SU-DHL-6 (cell line): Measurements from ENCODE around the gene HRG.

ENCODE experiments used
- H2AFZ ChIP-seq: fragments of 200-600 bp; sonication (generic); 2 replicates; pipeline ENCODE4 v1.6.1; 2014; ENCODE audit warnings: low read depth, mild to moderate bottlenecking, moderate library complexity, mixed read lengths, antibody characterized with exemption, low read length; ENCODE audit not compliant: severe bottlenecking
- H3F3A ChIP-seq: fragments of 200-600 bp; shearing (Covaris generic); 2 replicates; pipeline ENCODE4 v1.6.0; 2016; ENCODE audit warnings: antibody characterized with exemption, mild to moderate bottlenecking; ENCODE audit not compliant: insufficient read depth
- H3K27ac ChIP-seq: fragments of 200-600 bp; sonication (generic); 2 replicates; pipeline ENCODE4 v1.5.1; 2016; ENCODE audit warnings: low read depth, mild to moderate bottlenecking, low read length, moderate library complexity, mixed read lengths
- H3K27me3 ChIP-seq: fragments of 200-600 bp; sonication (generic), shearing (Covaris generic); 2 replicates; pipeline ENCODE4 v1.6.0; 2014; ENCODE audit warnings: mild to moderate bottlenecking, low read length
- H3K36me3 ChIP-seq: fragments of 200-600 bp; sonication (generic); 2 replicates; pipeline ENCODE4 v1.6.1; 2014; ENCODE audit warnings: mild to moderate bottlenecking, low read length, mixed read lengths
- H3K4me2 ChIP-seq: fragments of 300-600, 200-600 bp; shearing (Covaris generic), sonication (generic); 2 replicates; pipeline ENCODE4 v1.6.0; 2014; ENCODE audit warnings: low read length, low read depth, mild to moderate bottlenecking; ENCODE audit not compliant: poor library complexity, severe bottlenecking
- H3K4me3 ChIP-seq: fragments of 200-600 bp; sonication (generic); 2 replicates; pipeline ENCODE4 v1.5.1; 2014; ENCODE audit warnings: antibody characterized with exemption, low read length, mild to moderate bottlenecking, mixed read lengths; ENCODE audit not compliant: insufficient read depth, poor library complexity, severe bottlenecking
- H3K79me2 ChIP-seq: fragments of 200-600 bp; sonication (generic); 2 replicates; pipeline ENCODE4 v1.6.1; 2014; ENCODE audit warnings: mild to moderate bottlenecking, low read length, moderate library complexity; ENCODE audit not compliant: insufficient read depth
- H3K9ac ChIP-seq: fragments of 200-600 bp; sonication (generic); 2 replicates; pipeline ENCODE4 v1.7.0; 2014; ENCODE audit warnings: mild to moderate bottlenecking, low read length
- H3K9me2 ChIP-seq: fragments of 200-600 bp; sonication (generic); replicated peaks from 2 replicates; pipeline ENCODE4 v1.6.1; 2014; ENCODE audit warnings: low read length; ENCODE audit not compliant: insufficient read depth
- H3K9me3 ChIP-seq: fragments of 200-600 bp; sonication (generic); 2 replicates; pipeline ENCODE4 v1.6.1; 2014; ENCODE audit warnings: low read length, mixed read lengths; ENCODE audit not compliant: insufficient read depth
- H4K20me1 ChIP-seq: fragments of 200-600 bp; sonication (generic); 2 replicates; pipeline ENCODE4 v1.6.1; 2014; ENCODE audit warnings: low read depth, mild to moderate bottlenecking, antibody characterized with exemption, low read length, moderate library complexity, mixed read lengths
- CTCF ChIP-seq: fragments of 200-600 bp; sonication (generic); IDR thresholded peaks from one replicate; pipeline ENCODE4 v1.5.1; 2017; ENCODE audit warnings: antibody characterized with exemption, mild to moderate bottlenecking, low read length, moderate library complexity; ENCODE audit not compliant: insufficient read depth, poor library complexity, severe bottlenecking
- EZH2phosphoT487 ChIP-seq: fragments of 200-600 bp; sonication (generic), shearing (Covaris generic); conservative IDR thresholded peaks from 2 replicates; pipeline ENCODE4 v1.6.1; 2018; ENCODE audit warnings: mild to moderate bottlenecking, antibody characterized with exemption, low read length, moderate library complexity, mixed read lengths

HRG gene

GRCh38 chr3:186639778-186640472, 25.9 kb upstream of the HRG start, which contains the start of gene FETUB:
Gene FETUB (plus strand): TSS chr3:186640399. CDS start chr3:186640461, 62 bp downstream.
- Histone ChIP-seq H3K27me3 (no peaks in the 10 kb centered on the region), H3K36me3 (no peaks in the 10 kb centered on the region), H3K79me2 (no peaks in the 10 kb centered on the region), H3K27ac (no peak within 1 kb of the TSS), H3K9me3 (no peaks in the 10 kb centered on the region), H4K20me1 (no peaks in the 10 kb centered on the region), H3K4me3 (no peak within 1 kb of the TSS), H3K9ac (no peak within 1 kb of the TSS), H2AFZ (no peak within 1 kb of the TSS), H3K4me2 (no peak within 1 kb of the TSS), H3K9me2 (no peaks in the 10 kb centered on the region), H3F3A (no peaks in the 10 kb centered on the region)
- TF ChIP-seq EZH2phosphoT487 (no peak), CTCF (no peak)

- Histone ChIP-seq H4K20me1 (no peaks in the 10 kb centered on the region), H3K9me2 (no peaks in the 10 kb centered on the region), H3F3A (no peaks in the 10 kb centered on the region), H3K4me2 (no peak overlapping the region), H3K4me3 (no peak overlapping the region), H2AFZ (no peak overlapping the region), H3K27me3 (no peaks in the 10 kb centered on the region), H3K27ac (no peak overlapping the region), H3K9ac (no peak overlapping the region), H3K9me3 (no peaks in the 10 kb centered on the region), H3K79me2 (no peaks in the 10 kb centered on the region), H3K36me3 (no peaks in the 10 kb centered on the region)
- no peak for TF ChIP-seq EZH2phosphoT487
- no peak for TF ChIP-seq CTCF
These were observed 25.4 kb upstream of the HRG start for GRCh38 chr3:186640473-186640818.

GRCh38 chr3:186640929-186641328, 24.9 kb upstream of the HRG start:
- no peak overlapping the region for H3K9ac ChIP-seq
- H3K79me2 ChIP-seq, result no peaks in the 10 kb centered on the region
- no peak overlapping the region for H3K4me2 ChIP-seq
- no peaks in the 10 kb centered on the region for H3F3A ChIP-seq
- TF ChIP-seq EZH2phosphoT487 (no peak), CTCF (no peak)
- H4K20me1 ChIP-seq, result no peaks in the 10 kb centered on the region
- H2AFZ ChIP-seq, result no peak overlapping the region
- H3K27me3 ChIP-seq, result no peaks in the 10 kb centered on the region
- no peak overlapping the region for H3K27ac ChIP-seq
- no peaks in the 10 kb centered on the region for H3K9me2 ChIP-seq
- H3K4me3 ChIP-seq, result no peak overlapping the region
- H3K36me3 ChIP-seq, result no peaks in the 10 kb centered on the region
- H3K9me3 ChIP-seq, result no peaks in the 10 kb centered on the region
